ELF-1 (cell line): ENCODE measurements around the gene TOMM70.

Experiments used
- DNase-seq: peaks from one replicate; pipeline ENCODE4 v3.0.0-alpha.2; 2016; ENCODE audit warnings: low read depth, low spot score

TOMM70 gene

GRCh38 chr3:100325827-100326226 is 75.1 kb downstream of the TOMM70 start:
- DNase-seq: no peak

GRCh38 chr3:100324044-100324443 is 76.8 kb downstream of the TOMM70 start:
- DNase-seq: no peak

GRCh38 chr3:100319951-100320350 is 80.9 kb downstream of the TOMM70 start:
- no peak for DNase-seq

GRCh38 chr3:100317912-100318311 is 83.0 kb downstream of the TOMM70 start:
- DNase-seq: no peak

- peak; percentile 20 for DNase-seq
Observed at GRCh38 chr3:100316641-100317069, 84.2 kb downstream of the TOMM70 start.
